ENCODE data around the gene COBLL1.

The COBLL1 gene

GRCh38 chr2:164773635-164774034 lies 68.0 kb downstream of the COBLL1 start:
- Histone ChIP-seq H3K27ac (ENCODE audit: extremely low read depth, low read depth, low read length) (no peak overlapping the region), H3K36me3 (ENCODE audit: control insufficient read depth in 2 of 2, insufficient read depth in 1 of 2, low read length in 2 of 2) (no peaks in the 10 kb centered on the region), H3K4me3 (ENCODE audit: low read depth, low read length) (no peak overlapping the region), H3K9me3 (ENCODE audit: control insufficient read depth, insufficient read depth, low read depth, low read length) (no peaks in the 10 kb centered on the region), H3K4me1 (ENCODE audit: control insufficient read depth, insufficient read depth, low read length) (peaks cover 23% of the 10 kb centered on the region)
- TF ChIP-seq ZNF423 (tag by site-specific recombination; IDR thresholded peaks at IDR 0.05) (no peak), ZNF2 (tag by site-specific recombination; IDR thresholded peaks at IDR 0.05) (no peak), ZEB2 (tag by site-specific recombination; IDR thresholded peaks at IDR 0.05) (no peak), KLF8 (tag by site-specific recombination; IDR thresholded peaks at IDR 0.05) (no peak), OSR2 (tag by site-specific recombination; IDR thresholded peaks at IDR 0.05) (no peak), ZNF174 (tag by site-specific recombination; IDR thresholded peaks at IDR 0.05) (no peak), ZNF692 (tag by site-specific recombination; IDR thresholded peaks at IDR 0.05) (no peak), ZNF580 (tag by site-specific recombination; IDR thresholded peaks at IDR 0.05) (no peak), KLF1 (tag by site-specific recombination; IDR thresholded peaks at IDR 0.05) (no peak), KLF17 (tag by site-specific recombination; IDR thresholded peaks at IDR 0.05) (no peak), ZNF18 (tag by site-specific recombination; IDR thresholded peaks at IDR 0.05) (no peak), ZNF610 (tag by site-specific recombination; IDR thresholded peaks at IDR 0.05; ENCODE audit: borderline replicate concordance) (no peak), ZNF24 (tag by site-specific recombination; IDR thresholded peaks at IDR 0.05) (no peak), ZNF600 (tag by site-specific recombination; IDR thresholded peaks at IDR 0.05) (no peak), ZBTB20 (tag by site-specific recombination; IDR thresholded peaks at IDR 0.05) (no peak), ZNF19 (tag by site-specific recombination; IDR thresholded peaks at IDR 0.05; ENCODE audit: low read depth) (no peak), REPIN1 (tag by site-specific recombination; IDR thresholded peaks at IDR 0.05; ENCODE audit: low read depth) (no peak), ZNF48 (tag by site-specific recombination; IDR thresholded peaks at IDR 0.05) (no peak), ZNF768 (tag by site-specific recombination; IDR thresholded peaks at IDR 0.05) (no peak), KLF7 (tag by site-specific recombination; IDR thresholded peaks at IDR 0.05; ENCODE audit: borderline replicate concordance) (no peak)
- POLR2A ChIA-PET = no interaction called here
- CTCF ChIA-PET = interaction anchor here (0.6 kb wide), 1 partner anchor 20 kb away, joined by 3 read pairs; no protein-coding TSS in a partner anchor

GRCh38 chr2:164773091-164773490 lies 68.5 kb downstream of the COBLL1 start:
- CTCF ChIA-PET = no interaction called here

More at GRCh38 chr2:164773091-164773490, 68.5 kb downstream of the COBLL1 start:
- peaks cover 23% of the 10 kb centered on the region for H3K4me1 ChIP-seq (ENCODE audit: control insufficient read depth, insufficient read depth, low read length)
- POLR2A ChIA-PET = no interaction called here
- TF ChIP-seq GLIS1 (tag by site-specific recombination; IDR thresholded peaks at IDR 0.05) (no peak), ZNF184 (tag by site-specific recombination; IDR thresholded peaks at IDR 0.05) (no peak), ZNF280C (tag by site-specific recombination; IDR thresholded peaks at IDR 0.05) (no peak), IKZF3 (tag by site-specific recombination; IDR thresholded peaks at IDR 0.05) (no peak), ZNF350 (tag by site-specific recombination; IDR thresholded peaks at IDR 0.05) (no peak), ZNF169 (tag by site-specific recombination; IDR thresholded peaks at IDR 0.05) (no peak), ZFP37 (tag by site-specific recombination; IDR thresholded peaks at IDR 0.05) (no peak), ZNF248 (tag by site-specific recombination; IDR thresholded peaks at IDR 0.05) (no peak), ZNF37A (tag by site-specific recombination; IDR thresholded peaks at IDR 0.05) (no peak), MYNN (tag by site-specific recombination; IDR thresholded peaks at IDR 0.05; ENCODE audit: borderline replicate concordance) (no peak), ZNF175 (tag by site-specific recombination; IDR thresholded peaks at IDR 0.05) (no peak)
- H3K36me3 ChIP-seq (ENCODE audit: control insufficient read depth in 2 of 2, insufficient read depth in 1 of 2, low read length in 2 of 2) = no peaks in the 10 kb centered on the region
- no peak overlapping the region for H3K27ac ChIP-seq (ENCODE audit: extremely low read depth, low read depth, low read length)
- H3K9me3 ChIP-seq (ENCODE audit: control insufficient read depth, insufficient read depth, low read depth, low read length) = no peaks in the 10 kb centered on the region
- no peak overlapping the region for H3K4me3 ChIP-seq (ENCODE audit: low read depth, low read length)

All from HEK293 (cell line).